HG03060 (cell line): ENCODE results near the gene INPP4B.

ENCODE experiments used
- ATAC-seq: cut with Tn5 transposase; IDR thresholded peaks from one replicate; pipeline ENCODE4 v1.9.1; 2021; ENCODE audit warnings: low read depth, moderate number of reproducible peaks; ENCODE audit not compliant: unreplicated experiment

INPP4B gene

GRCh38 chr4:142396279-142396678 lies 449.8 kb downstream of the INPP4B start:
- ATAC-seq = no peak

GRCh38 chr4:142393127-142393526 lies 453.0 kb downstream of the INPP4B start:
- no peak for ATAC-seq

GRCh38 chr4:142386856-142387255 lies 459.2 kb downstream of the INPP4B start:
- no peak for ATAC-seq

GRCh38 chr4:142386449-142386848 lies 459.7 kb downstream of the INPP4B start:
- ATAC-seq = no peak

- no peak for ATAC-seq
Measured at GRCh38 chr4:142383800-142384470, 462.2 kb downstream of the INPP4B start.

GRCh38 chr4:142383354-142383753 lies 462.7 kb downstream of the INPP4B start:
- ATAC-seq = no peak

GRCh38 chr4:142380052-142380602 lies 466.0 kb downstream of the INPP4B start:
- no peak for ATAC-seq

GRCh38 chr4:142379277-142380051 lies 466.6 kb downstream of the INPP4B start:
- ATAC-seq = no peak

- no peak for ATAC-seq
Measured at GRCh38 chr4:142378179-142378578, 467.9 kb downstream of the INPP4B start.

- ATAC-seq = no peak
Measured at GRCh38 chr4:142377342-142378091, 468.6 kb downstream of the INPP4B start.

- ATAC-seq = no peak
Measured at GRCh38 chr4:142376204-142376603, 469.9 kb downstream of the INPP4B start.

GRCh38 chr4:142373610-142374009 lies 472.5 kb downstream of the INPP4B start:
- no peak for ATAC-seq

GRCh38 chr4:142372530-142373260 lies 473.4 kb downstream of the INPP4B start:
- no peak for ATAC-seq

GRCh38 chr4:142369141-142369540 lies 477.0 kb downstream of the INPP4B start:
- ATAC-seq = no peak

GRCh38 chr4:142367418-142368180 lies 478.5 kb downstream of the INPP4B start:
- ATAC-seq = no peak

- no peak for ATAC-seq
Measured at GRCh38 chr4:142366769-142367181, 479.3 kb downstream of the INPP4B start.

GRCh38 chr4:142365391-142365790 lies 480.7 kb downstream of the INPP4B start:
- no peak for ATAC-seq

- ATAC-seq = no peak
Measured at GRCh38 chr4:142363686-142364085, 482.4 kb downstream of the INPP4B start.

- ATAC-seq = no peak
Measured at GRCh38 chr4:142361981-142362380, 484.1 kb downstream of the INPP4B start.

- no peak for ATAC-seq
Measured at GRCh38 chr4:142360657-142361056, 485.4 kb downstream of the INPP4B start.
